GM18870 (cell line): ENCODE measurements around the gene SMPDL3B.

Experiments used
- ATAC-seq: cut with Tn5 transposase; IDR thresholded peaks from one replicate; pipeline ENCODE4 v1.9.1; 2021; ENCODE audit warnings: moderate library complexity; ENCODE audit not compliant: unreplicated experiment

The SMPDL3B gene, protein sequence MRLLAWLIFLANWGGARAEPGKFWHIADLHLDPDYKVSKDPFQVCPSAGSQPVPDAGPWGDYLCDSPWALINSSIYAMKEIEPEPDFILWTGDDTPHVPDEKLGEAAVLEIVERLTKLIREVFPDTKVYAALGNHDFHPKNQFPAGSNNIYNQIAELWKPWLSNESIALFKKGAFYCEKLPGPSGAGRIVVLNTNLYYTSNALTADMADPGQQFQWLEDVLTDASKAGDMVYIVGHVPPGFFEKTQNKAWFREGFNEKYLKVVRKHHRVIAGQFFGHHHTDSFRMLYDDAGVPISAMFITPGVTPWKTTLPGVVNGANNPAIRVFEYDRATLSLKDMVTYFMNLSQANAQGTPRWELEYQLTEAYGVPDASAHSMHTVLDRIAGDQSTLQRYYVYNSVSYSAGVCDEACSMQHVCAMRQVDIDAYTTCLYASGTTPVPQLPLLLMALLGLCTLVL

GRCh38 chr1:27934818-27935549 is at the start of gene SMPDL3B:
SMPDL3B (plus strand) TSS chr1:27935000; CDS start chr1:27935184, 184 bp downstream.
- ATAC-seq: no peak

- no peak for ATAC-seq
Observed at GRCh38 chr1:27885114-27885528, 49.7 kb upstream of the SMPDL3B start.

DNA sequence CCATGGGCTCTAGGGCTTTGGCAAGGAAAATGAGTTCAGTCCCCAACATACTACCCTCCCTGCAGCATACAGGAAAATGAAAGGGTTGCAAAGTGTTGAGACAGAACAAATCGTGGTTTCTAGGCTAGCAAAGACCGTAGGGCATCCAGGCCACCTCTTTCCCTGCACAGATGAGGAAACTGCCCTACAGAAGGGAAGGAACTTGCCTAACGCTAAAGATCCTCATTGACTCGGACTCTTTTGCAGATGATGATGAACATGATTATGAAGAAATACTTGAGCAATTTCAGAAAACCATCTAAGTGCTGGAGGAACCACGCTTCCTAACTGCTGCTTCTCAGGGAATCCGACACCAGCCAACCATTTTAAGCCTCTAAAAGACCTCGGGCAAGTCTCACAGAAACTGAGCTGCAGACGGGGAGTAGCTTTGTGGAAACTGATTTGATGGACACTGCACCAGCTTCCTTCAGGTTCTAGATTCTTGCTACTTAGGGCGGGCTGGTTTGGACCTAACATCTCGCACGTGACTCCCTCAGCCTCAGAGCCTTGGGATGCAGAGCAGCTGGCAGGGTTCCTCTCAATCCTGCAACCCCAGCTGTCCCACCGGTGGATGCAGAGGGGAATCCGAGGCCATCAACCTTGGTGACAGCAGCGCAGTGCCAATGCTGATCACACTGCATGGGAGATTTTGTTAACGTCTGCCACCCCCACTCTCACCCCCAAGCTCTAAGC is 49.0 kb upstream of the SMPDL3B start:
- no peak for ATAC-seq

GRCh38 chr1:27886353-27886679 is 48.5 kb upstream of the SMPDL3B start:
- ATAC-seq: no peak

DNA sequence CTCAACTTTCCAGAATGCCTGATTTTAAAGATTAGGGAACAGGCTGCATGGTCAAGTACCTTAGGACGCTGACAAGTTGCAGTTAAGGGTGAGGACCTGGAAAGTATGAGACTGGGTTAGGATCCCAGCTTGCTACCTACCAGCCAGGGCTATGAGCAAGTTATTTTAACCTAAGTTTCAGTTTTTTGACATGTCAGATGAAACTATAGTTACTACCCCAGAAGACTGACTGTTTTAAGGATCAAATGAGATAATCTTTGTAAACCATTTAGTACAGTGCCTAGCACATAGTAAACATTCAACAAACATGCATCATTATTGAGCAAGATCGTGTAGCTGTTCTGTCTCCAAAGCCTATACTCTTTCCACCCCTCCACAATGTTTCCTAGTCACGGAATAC is 48.1 kb upstream of the SMPDL3B start:
- ATAC-seq: no peak

DNA sequence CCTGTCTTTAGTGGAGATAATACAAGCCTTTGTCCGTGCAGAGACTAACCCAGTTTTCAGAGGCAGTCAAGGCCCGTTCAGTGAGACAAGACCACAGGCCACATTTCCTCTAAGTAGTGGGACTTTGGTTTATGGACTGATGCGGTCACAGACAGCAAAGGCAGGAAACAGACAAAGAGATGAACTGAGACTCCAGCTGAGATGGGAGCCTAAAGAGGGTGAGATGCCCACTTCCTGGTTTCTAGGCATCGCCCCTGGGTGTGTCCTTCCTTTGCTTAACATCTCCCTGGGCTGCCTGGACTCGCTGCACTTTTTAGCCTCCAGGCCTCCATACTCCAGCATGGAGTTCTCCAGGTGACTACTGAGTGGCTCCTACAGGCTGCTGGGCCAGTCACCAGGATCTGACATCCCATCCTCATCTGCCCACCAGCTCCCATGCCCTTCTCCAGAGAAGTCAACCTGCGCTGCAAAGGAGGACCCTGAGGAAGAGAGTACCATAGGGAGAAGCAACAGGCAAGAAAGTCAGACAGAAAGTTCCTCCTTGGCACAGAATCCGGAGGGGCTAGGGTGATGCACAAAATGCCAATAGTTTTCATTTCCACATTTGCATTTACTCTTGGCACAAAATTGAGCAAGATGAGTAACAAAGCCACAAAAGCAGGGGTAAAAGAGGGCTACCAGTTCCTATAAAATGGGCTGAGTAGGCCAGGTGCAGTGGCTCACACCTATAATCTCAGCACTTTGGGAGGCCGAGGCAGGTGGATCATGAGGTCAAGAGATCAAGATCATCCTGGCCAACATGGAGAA is 47.4 kb upstream of the SMPDL3B start:
- ATAC-seq: no peak

DNA sequence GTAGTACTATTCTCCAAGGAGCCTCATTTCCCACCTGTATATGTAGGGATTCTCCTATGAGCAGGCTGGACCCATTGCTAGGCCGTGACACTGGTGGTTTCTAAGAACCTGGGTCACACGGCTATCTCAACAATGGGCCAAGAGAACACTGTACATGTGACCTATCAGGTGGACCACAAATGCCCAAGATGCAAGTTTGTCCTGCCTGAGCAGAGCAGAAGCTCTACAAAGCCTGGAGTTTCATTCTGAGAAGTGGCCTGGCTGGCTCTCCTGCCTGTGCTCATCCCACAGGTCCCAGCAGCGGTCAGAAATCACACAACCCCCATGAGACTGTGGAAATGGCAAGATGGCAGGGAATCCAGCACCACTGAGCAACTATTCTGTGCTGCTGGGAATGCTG is 45.3 kb upstream of the SMPDL3B start:
- ATAC-seq: no peak

- ATAC-seq: peak; percentile 53
Observed at GRCh38 chr1:27891196-27891889, 43.5 kb upstream of the SMPDL3B start.

DNA sequence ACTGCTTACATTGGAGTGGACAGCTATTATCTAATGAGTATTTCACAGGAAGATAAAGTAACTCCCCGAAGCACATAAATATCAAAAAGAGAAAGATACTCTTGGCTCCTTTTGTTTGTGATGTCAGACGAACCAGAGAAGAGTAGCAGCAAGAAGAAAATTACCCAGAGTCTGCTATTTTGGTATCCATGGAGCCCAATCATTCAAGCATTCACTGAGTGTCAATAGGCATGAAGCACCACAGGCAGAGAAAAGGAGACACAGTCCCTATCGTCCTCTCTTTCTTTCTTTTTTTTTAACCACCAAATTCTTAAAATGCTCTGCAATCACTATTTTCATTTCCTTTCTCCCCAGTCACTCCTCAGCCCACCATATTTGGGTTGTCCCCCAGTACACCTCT is 40.3 kb upstream of the SMPDL3B start:
- no peak for ATAC-seq

- ATAC-seq: no peak
Observed at GRCh38 chr1:27906759-27907158, 28.0 kb upstream of the SMPDL3B start.

GRCh38 chr1:27912429-27912828 is 22.4 kb upstream of the SMPDL3B start:
- ATAC-seq: no peak

DNA sequence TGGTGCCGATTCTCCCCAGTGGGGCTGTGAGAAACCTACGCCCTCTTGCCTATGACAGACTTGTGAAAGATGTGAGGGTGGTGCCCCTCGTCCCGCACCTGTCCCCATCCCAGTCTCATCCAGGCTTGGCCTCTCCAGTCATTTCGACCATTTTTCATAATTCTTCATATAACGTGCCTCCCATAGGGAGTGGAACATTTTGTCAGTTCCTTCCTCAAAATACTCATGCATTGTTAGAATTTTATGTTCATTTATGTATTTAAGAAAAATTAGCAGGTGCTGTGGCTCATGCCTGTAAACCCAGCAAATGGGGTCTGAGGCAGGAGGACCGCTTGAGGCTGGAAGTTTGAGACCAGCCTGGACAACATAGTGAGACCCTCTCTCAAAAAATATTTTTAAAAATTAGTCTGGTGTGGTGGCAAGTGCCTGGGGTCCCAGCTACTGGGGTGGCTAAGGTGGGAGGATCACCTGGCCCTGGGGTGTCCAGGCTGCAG is 19.7 kb upstream of the SMPDL3B start:
- ATAC-seq: no peak

GRCh38 chr1:27922272-27922671 is 12.5 kb upstream of the SMPDL3B start:
- no peak for ATAC-seq

- no peak for ATAC-seq
Observed at GRCh38 chr1:27928216-27928954, 6.4 kb upstream of the SMPDL3B start.

GRCh38 chr1:27931184-27931583 is 3.6 kb upstream of the SMPDL3B start:
- no peak for ATAC-seq

DNA sequence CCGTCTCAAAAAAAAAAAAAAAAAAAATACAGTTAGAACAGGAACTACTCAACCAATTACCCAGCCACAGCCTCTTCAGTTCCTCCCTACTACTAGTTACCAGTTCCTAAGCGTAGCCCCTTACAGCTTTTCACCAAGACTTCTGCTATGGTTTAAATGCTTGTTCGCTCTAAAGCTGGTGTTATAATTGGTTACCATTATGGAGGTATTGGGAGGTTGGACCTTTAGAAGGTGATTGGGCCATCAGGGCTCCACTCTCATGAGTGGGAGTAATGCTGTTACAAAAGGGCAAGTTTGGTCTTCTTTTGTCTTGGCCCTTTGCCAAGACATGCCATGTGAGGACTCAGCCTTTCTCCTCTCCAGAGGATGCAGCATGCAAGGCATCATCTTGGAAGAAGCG is 3.0 kb upstream of the SMPDL3B start:
- ATAC-seq: no peak

DNA sequence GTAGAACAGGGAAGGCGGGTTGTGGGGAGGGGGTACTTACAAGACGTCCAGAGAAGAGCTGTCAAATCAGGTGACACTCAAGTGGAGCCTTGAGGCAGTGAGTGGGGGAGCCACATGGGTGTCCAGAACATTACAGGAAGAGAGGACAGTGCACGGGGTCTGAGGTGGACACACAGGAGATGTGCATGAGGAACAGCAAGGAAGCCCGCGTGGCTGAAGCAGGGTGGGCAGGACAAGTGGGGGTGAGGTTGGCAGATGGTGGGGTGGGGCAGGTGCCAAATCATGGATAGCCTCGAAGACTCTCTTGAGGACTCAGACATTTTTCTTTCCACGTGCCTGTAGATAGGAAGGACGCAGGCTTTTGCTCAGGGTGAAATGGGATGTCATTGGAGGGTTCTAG is 921 bp downstream of the SMPDL3B start:
- ATAC-seq: no peak

DNA sequence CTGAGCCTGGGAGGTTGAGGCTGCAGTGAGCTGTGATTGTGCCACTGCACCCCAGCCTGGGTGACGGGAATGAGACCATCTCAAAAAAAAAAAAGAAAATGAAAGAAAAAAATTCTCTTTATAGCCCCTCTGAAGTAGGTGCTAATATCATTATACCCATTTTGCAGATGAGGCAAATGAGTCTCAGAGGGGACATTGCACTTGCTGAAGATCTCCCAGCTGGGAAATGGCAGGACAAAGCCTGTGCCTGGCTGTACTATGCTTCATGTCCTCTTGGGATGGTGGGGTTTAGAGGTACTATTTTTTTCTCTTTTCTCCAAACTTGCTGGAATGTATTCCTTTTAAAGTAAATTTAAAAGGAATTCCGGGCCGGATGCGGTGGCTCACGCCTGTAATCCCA is 1.6 kb downstream of the SMPDL3B start:
- ATAC-seq: no peak

GRCh38 chr1:27937524-27937836 is 2.7 kb downstream of the SMPDL3B start:
- ATAC-seq: no peak

GRCh38 chr1:27938488-27938887 is 3.7 kb downstream of the SMPDL3B start:
- ATAC-seq: no peak
